ENCODE results near the gene FOXD3. TPM values are rescaled to one million over a fixed set of nuclear protein-coding genes. Genes with fewer than 3 reads are reported as not detected.

FOXD3 gene
- total RNA-seq, 2 experiments from 2014 or later, result not detected

GRCh38 chr1:63325279-63325985 is 3.1 kb downstream of the FOXD3 start:
- DNase-seq (no peak), ATAC-seq (no peak)
- no peaks in the 10 kb centered on the region for H3K9me3 Mint-ChIP-seq (ENCODE audit: low read depth)
- H3K4me1 Mint-ChIP-seq, result peaks cover 36% of the 10 kb centered on the region
- peaks cover 82% of the 10 kb centered on the region for H3K27me3 Mint-ChIP-seq
- CTCF ChIA-PET, result interaction anchor here (1.3 to 5.5 kb wide), 3 partner anchors 91 to 212 kb away, joined by 3 to 27 read pairs (median 8); no protein-coding TSS in a partner anchor
- peaks cover 1% of the 10 kb centered on the region for H3K36me3 Mint-ChIP-seq
- no peak overlapping the region for H3K27ac Mint-ChIP-seq
- no peak overlapping the region for H3K4me3 Mint-ChIP-seq

- peaks cover 37% of the 10 kb centered on the region for H3K4me1 Mint-ChIP-seq
- CTCF ChIA-PET, result interaction anchor here (1.3 to 5.5 kb wide), 2 partner anchors 90 to 212 kb away, joined by 3 to 27 read pairs; no protein-coding TSS in a partner anchor
- no peaks in the 10 kb centered on the region for H3K9me3 Mint-ChIP-seq (ENCODE audit: low read depth)
- ATAC-seq (no peak), DNase-seq (no peak)
- H3K27ac Mint-ChIP-seq, result peak overlapping the region; percentile 68
- peaks cover 3% of the 10 kb centered on the region for H3K36me3 Mint-ChIP-seq
- H3K4me3 Mint-ChIP-seq, result no peak overlapping the region
- H3K27me3 Mint-ChIP-seq, result peaks cover 83% of the 10 kb centered on the region
These were observed 3.7 kb downstream of the FOXD3 start for GRCh38 chr1:63326106-63326472.

GRCh38 chr1:63326473-63327380 is 4.4 kb downstream of the FOXD3 start:
- Mint-ChIP-seq H3K4me3 (no peak overlapping the region), H3K9me3 (ENCODE audit: low read depth) (no peaks in the 10 kb centered on the region), H3K27ac (peak overlapping the region; percentile 68), H3K4me1 (peaks cover 30% of the 10 kb centered on the region), H3K27me3 (peaks cover 80% of the 10 kb centered on the region), H3K36me3 (peaks cover 3% of the 10 kb centered on the region)
- DNase-seq, result no peak
- ATAC-seq, result no peak
- CTCF ChIA-PET, result interaction anchor here (0.8 to 5.5 kb wide), 7 partner anchors 9 to 211 kb away, joined by 3 to 27 read pairs (median 3); no protein-coding TSS in a partner anchor

GRCh38 chr1:63327417-63328054 is 5.2 kb downstream of the FOXD3 start:
- peaks cover 82% of the 10 kb centered on the region for H3K27me3 Mint-ChIP-seq
- peak; percentile 73 for DNase-seq
- H3K27ac Mint-ChIP-seq, result peak overlapping the region; percentile 63
- H3K9me3 Mint-ChIP-seq (ENCODE audit: low read depth), result no peaks in the 10 kb centered on the region
- H3K36me3 Mint-ChIP-seq, result peaks cover 3% of the 10 kb centered on the region
- peaks cover 26% of the 10 kb centered on the region for H3K4me1 Mint-ChIP-seq
- ATAC-seq, result peak; percentile 52
- CTCF ChIA-PET, result interaction anchor here (0.8 to 5.5 kb wide), 7 partner anchors 8 to 210 kb away, joined by 3 to 27 read pairs (median 3); no protein-coding TSS in a partner anchor
- peak overlapping the region; percentile 36 for H3K4me3 Mint-ChIP-seq

GRCh38 chr1:63328122-63328521 is 5.8 kb downstream of the FOXD3 start:
- peaks cover 3% of the 10 kb centered on the region for H3K36me3 Mint-ChIP-seq
- H3K27ac Mint-ChIP-seq, result no peak overlapping the region
- no peak for DNase-seq
- H3K4me3 Mint-ChIP-seq, result no peak overlapping the region
- H3K4me1 Mint-ChIP-seq, result peaks cover 26% of the 10 kb centered on the region
- ATAC-seq, result no peak
- H3K9me3 Mint-ChIP-seq (ENCODE audit: low read depth), result no peaks in the 10 kb centered on the region
- H3K27me3 Mint-ChIP-seq, result peaks cover 87% of the 10 kb centered on the region
- CTCF ChIA-PET, result interaction anchor here (1.0 to 5.5 kb wide), 2 partner anchors 11 to 210 kb away, joined by 4 to 27 read pairs; no protein-coding TSS in a partner anchor

GRCh38 chr1:63328781-63329180 is 6.4 kb downstream of the FOXD3 start:
- no peak for DNase-seq
- CTCF ChIA-PET, result interaction anchor here (1.4 to 5.5 kb wide), 2 partner anchors 12 to 209 kb away, joined by 3 to 27 read pairs; no protein-coding TSS in a partner anchor
- Mint-ChIP-seq H3K4me1 (peaks cover 23% of the 10 kb centered on the region), H3K27me3 (peaks cover 87% of the 10 kb centered on the region), H3K4me3 (no peak overlapping the region), H3K9me3 (ENCODE audit: low read depth) (no peaks in the 10 kb centered on the region), H3K27ac (no peak overlapping the region), H3K36me3 (peaks cover 3% of the 10 kb centered on the region)
- ATAC-seq, result no peak

- no peaks in the 10 kb centered on the region for H3K9me3 Mint-ChIP-seq (ENCODE audit: low read depth)
- CTCF ChIA-PET, result interaction anchor here (1.4 to 5.5 kb wide), 2 partner anchors 13 to 208 kb away, joined by 3 to 27 read pairs; no protein-coding TSS in a partner anchor
- peaks cover 89% of the 10 kb centered on the region for H3K27me3 Mint-ChIP-seq
- H3K36me3 Mint-ChIP-seq, result peaks cover 1% of the 10 kb centered on the region
- no peak for DNase-seq
- ATAC-seq, result no peak
- H3K4me3 Mint-ChIP-seq, result no peak overlapping the region
- peaks cover 21% of the 10 kb centered on the region for H3K4me1 Mint-ChIP-seq
- no peak overlapping the region for H3K27ac Mint-ChIP-seq
These were observed 7.4 kb downstream of the FOXD3 start for GRCh38 chr1:63329621-63330330.

- peaks cover 21% of the 10 kb centered on the region for H3K4me1 Mint-ChIP-seq
- H3K36me3 Mint-ChIP-seq, result peaks cover 1% of the 10 kb centered on the region
- peaks cover 89% of the 10 kb centered on the region for H3K27me3 Mint-ChIP-seq
- H3K4me3 Mint-ChIP-seq, result no peak overlapping the region
- H3K9me3 Mint-ChIP-seq (ENCODE audit: low read depth), result no peaks in the 10 kb centered on the region
- CTCF ChIA-PET, result interaction anchor here (1.4 to 5.5 kb wide), 2 partner anchors 14 to 207 kb away, joined by 3 to 27 read pairs; no protein-coding TSS in a partner anchor
- no peak for ATAC-seq
- no peak for DNase-seq
- peak overlapping the region; percentile 9 for H3K27ac Mint-ChIP-seq
These were observed 8.1 kb downstream of the FOXD3 start for GRCh38 chr1:63330331-63330916.

- CTCF ChIA-PET, result no interaction called here
- peaks cover 28% of the 10 kb centered on the region for H3K27me3 Mint-ChIP-seq
- no peaks in the 10 kb centered on the region for H3K36me3 Mint-ChIP-seq
- ATAC-seq (no peak), DNase-seq (no peak)
- no peaks in the 10 kb centered on the region for H3K9me3 Mint-ChIP-seq (ENCODE audit: low read depth)
- no peaks in the 10 kb centered on the region for H3K4me1 Mint-ChIP-seq
- H3K4me3 Mint-ChIP-seq, result no peak overlapping the region
- no peak overlapping the region for H3K27ac Mint-ChIP-seq
These were observed 20.0 kb downstream of the FOXD3 start for GRCh38 chr1:63342402-63342801.

GRCh38 chr1:63343922-63344321 is 21.6 kb downstream of the FOXD3 start:
- no peak for ATAC-seq
- no peaks in the 10 kb centered on the region for H3K4me1 Mint-ChIP-seq
- no peak for DNase-seq
- no peak overlapping the region for H3K27ac Mint-ChIP-seq
- H3K9me3 Mint-ChIP-seq (ENCODE audit: low read depth), result no peaks in the 10 kb centered on the region
- no peak overlapping the region for H3K4me3 Mint-ChIP-seq
- no peaks in the 10 kb centered on the region for H3K36me3 Mint-ChIP-seq
- CTCF ChIA-PET, result no interaction called here
- peaks cover 28% of the 10 kb centered on the region for H3K27me3 Mint-ChIP-seq

GRCh38 chr1:63350320-63350719 is 28.0 kb downstream of the FOXD3 start:
- peaks cover 43% of the 10 kb centered on the region for H3K27me3 Mint-ChIP-seq
- no peaks in the 10 kb centered on the region for H3K4me1 Mint-ChIP-seq
- no peaks in the 10 kb centered on the region for H3K9me3 Mint-ChIP-seq (ENCODE audit: low read depth)
- CTCF ChIA-PET, result no interaction called here
- no peaks in the 10 kb centered on the region for H3K36me3 Mint-ChIP-seq
- H3K27ac Mint-ChIP-seq, result no peak overlapping the region
- DNase-seq (no peak), ATAC-seq (no peak)
- no peak overlapping the region for H3K4me3 Mint-ChIP-seq

GRCh38 chr1:63352736-63353135 is 30.4 kb downstream of the FOXD3 start:
- ATAC-seq (no peak), DNase-seq (no peak)
- peaks cover 37% of the 10 kb centered on the region for H3K27me3 Mint-ChIP-seq
- CTCF ChIA-PET, result no interaction called here
- no peak overlapping the region for H3K27ac Mint-ChIP-seq
- H3K36me3 Mint-ChIP-seq, result no peaks in the 10 kb centered on the region
- H3K9me3 Mint-ChIP-seq (ENCODE audit: low read depth), result no peaks in the 10 kb centered on the region
- no peak overlapping the region for H3K4me3 Mint-ChIP-seq
- no peaks in the 10 kb centered on the region for H3K4me1 Mint-ChIP-seq

Data from activated CD8-positive, alpha-beta memory T cell treated with anti-CD3 and anti-CD28 coated beads, Interleukin-2, amount 10 ng/mL, durations not matched to agents 7 days and 5 days (primary cell).